HG03064 (cell line): ENCODE data around the gene SRGAP2C.
"Not testable (repeated sequence)": the region's sequence is repeated elsewhere in the genome, so short reads cannot be mapped to it uniquely, and the experiment has no call there.

Experiments
- ATAC-seq: cut with Tn5 transposase; IDR thresholded peaks from one replicate; pipeline ENCODE4 v1.9.1; 2021; ENCODE audit warnings: low read depth; ENCODE audit not compliant: unreplicated experiment

Gene SRGAP2C

GRCh38 chr1:121184290-121185127 is at the start of gene SRGAP2C, which contains the start of gene FAM72B:
TSS of gene SRGAP2C (plus strand) at chr1:121184975. CDS start at chr1:121187447, 2,472 bp downstream.
TSS of gene FAM72B (minus strand) at chr1:121184340. CDS start at chr1:121183489, 851 bp downstream.
- ATAC-seq, result peak; percentile 86

- ATAC-seq, result not testable (repeated sequence)
Measured at GRCh38 chr1:121140393-121140792, 44.4 kb upstream of the SRGAP2C start.

- ATAC-seq, result not testable (repeated sequence)
Measured at GRCh38 chr1:121148489-121149190, 36.1 kb upstream of the SRGAP2C start.

- not testable (repeated sequence) for ATAC-seq
Measured at GRCh38 chr1:121151294-121151693, 33.5 kb upstream of the SRGAP2C start.

- ATAC-seq, result not testable (repeated sequence)
Measured at GRCh38 chr1:121152788-121153187, 32.0 kb upstream of the SRGAP2C start.

- not testable (repeated sequence) for ATAC-seq
Measured at GRCh38 chr1:121154811-121155210, 30.0 kb upstream of the SRGAP2C start.

- ATAC-seq, result not testable (repeated sequence)
Measured at GRCh38 chr1:121155671-121156358, 29.0 kb upstream of the SRGAP2C start.

- not testable (repeated sequence) for ATAC-seq
Measured at GRCh38 chr1:121156958-121157603, 27.7 kb upstream of the SRGAP2C start.

GRCh38 chr1:121157609-121158008 is 27.2 kb upstream of the SRGAP2C start:
- not testable (repeated sequence) for ATAC-seq

- ATAC-seq, result not testable (repeated sequence)
Measured at GRCh38 chr1:121160118-121160517, 24.7 kb upstream of the SRGAP2C start.

GRCh38 chr1:121161199-121161901 is 23.4 kb upstream of the SRGAP2C start:
- not testable (repeated sequence) for ATAC-seq

GRCh38 chr1:121163850-121164757 is 20.7 kb upstream of the SRGAP2C start:
- ATAC-seq, result not testable (repeated sequence)

- not testable (repeated sequence) for ATAC-seq
Measured at GRCh38 chr1:121165296-121165695, 19.5 kb upstream of the SRGAP2C start.

GRCh38 chr1:121167225-121167738 is 17.5 kb upstream of the SRGAP2C start:
- not testable (repeated sequence) for ATAC-seq

GRCh38 chr1:121168152-121168668 is 16.6 kb upstream of the SRGAP2C start:
- ATAC-seq, result not testable (repeated sequence)

GRCh38 chr1:121176649-121177048 is 8.1 kb upstream of the SRGAP2C start:
- ATAC-seq, result not testable (repeated sequence)

- ATAC-seq, result not testable (repeated sequence)
Measured at GRCh38 chr1:121178197-121178596, 6.6 kb upstream of the SRGAP2C start.

GRCh38 chr1:121183867-121184266 is 908 bp upstream of the SRGAP2C start:
- not testable (repeated sequence) for ATAC-seq
